ENCODE measurements around the gene PBLD. TPM values are rescaled to one million over a fixed set of nuclear protein-coding genes. Genes with fewer than 3 reads are reported as not detected.

PBLD gene
- total RNA-seq, 4 donors from 2014 or later, result 5.0 to 12.3 (median 6.4) TPM

GRCh38 chr10:68237173-68237572, 95.6 kb downstream of the PBLD start:
- H3K27ac ChIP-seq, result no peak overlapping the region
- H3K9me3 ChIP-seq, result no peaks in the 10 kb centered on the region
- TF ChIP-seq, protein P1, sequence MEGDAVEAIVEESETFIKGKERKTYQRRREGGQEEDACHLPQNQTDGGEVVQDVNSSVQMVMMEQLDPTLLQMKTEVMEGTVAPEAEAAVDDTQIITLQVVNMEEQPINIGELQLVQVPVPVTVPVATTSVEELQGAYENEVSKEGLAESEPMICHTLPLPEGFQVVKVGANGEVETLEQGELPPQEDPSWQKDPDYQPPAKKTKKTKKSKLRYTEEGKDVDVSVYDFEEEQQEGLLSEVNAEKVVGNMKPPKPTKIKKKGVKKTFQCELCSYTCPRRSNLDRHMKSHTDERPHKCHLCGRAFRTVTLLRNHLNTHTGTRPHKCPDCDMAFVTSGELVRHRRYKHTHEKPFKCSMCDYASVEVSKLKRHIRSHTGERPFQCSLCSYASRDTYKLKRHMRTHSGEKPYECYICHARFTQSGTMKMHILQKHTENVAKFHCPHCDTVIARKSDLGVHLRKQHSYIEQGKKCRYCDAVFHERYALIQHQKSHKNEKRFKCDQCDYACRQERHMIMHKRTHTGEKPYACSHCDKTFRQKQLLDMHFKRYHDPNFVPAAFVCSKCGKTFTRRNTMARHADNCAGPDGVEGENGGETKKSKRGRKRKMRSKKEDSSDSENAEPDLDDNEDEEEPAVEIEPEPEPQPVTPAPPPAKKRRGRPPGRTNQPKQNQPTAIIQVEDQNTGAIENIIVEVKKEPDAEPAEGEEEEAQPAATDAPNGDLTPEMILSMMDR (IDR thresholded peaks at IDR 0.05), result no peak
- TF ChIP-seq POLR2A (IDR thresholded peaks at IDR 0.05), result no peak
- no peaks in the 10 kb centered on the region for H3K27me3 ChIP-seq
- intact Hi-C loops (cut with DNase I), result no loop called here
- no peak overlapping the region for H3K4me3 ChIP-seq (replicated peaks in 1 of 3)
- 92 to 94% methylated on average over 3 of the region's 3 CpGs for WGBS, 2 donors
- H3K4me1 ChIP-seq, result peaks cover 0 to 4% of the 10 kb centered on the region in 2 donors
- no peaks in the 10 kb centered on the region for H3K36me3 ChIP-seq
- DNase-seq, result no peak

DNA sequence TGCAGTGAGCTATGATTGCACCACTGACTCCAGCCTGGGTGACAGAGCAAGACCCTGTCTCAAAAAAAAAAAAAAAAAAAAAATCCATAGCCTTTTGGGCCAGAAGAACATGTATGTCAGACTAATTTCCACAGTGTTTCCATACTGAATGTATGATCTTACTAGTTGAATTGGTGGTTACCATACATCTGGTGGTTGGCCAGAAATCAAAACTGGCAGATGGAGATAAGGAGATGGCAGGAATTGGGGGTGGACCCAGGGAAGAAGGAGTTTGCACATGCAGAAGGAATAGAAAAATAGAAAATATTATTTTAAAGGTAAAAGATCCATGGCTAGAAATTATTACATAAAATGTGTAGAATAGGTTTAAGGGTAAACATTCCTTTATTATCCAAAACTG, 97.1 kb downstream of the PBLD start:
- Histone ChIP-seq H3K27ac (no peak overlapping the region), H3K4me3 (replicated peaks in 1 of 3) (no peak overlapping the region), H3K36me3 (no peaks in the 10 kb centered on the region), H3K27me3 (no peaks in the 10 kb centered on the region), H3K9me3 (no peaks in the 10 kb centered on the region), H3K4me1 (peaks cover 4 to 14% of the 10 kb centered on the region in 2 donors)
- intact Hi-C loops (cut with DNase I), result no loop called here
- TF ChIP-seq POLR2A (IDR thresholded peaks at IDR 0.05), result no peak
- TF ChIP-seq, protein P1 (IDR thresholded peaks at IDR 0.05), result no peak
- no peak for DNase-seq

DNA sequence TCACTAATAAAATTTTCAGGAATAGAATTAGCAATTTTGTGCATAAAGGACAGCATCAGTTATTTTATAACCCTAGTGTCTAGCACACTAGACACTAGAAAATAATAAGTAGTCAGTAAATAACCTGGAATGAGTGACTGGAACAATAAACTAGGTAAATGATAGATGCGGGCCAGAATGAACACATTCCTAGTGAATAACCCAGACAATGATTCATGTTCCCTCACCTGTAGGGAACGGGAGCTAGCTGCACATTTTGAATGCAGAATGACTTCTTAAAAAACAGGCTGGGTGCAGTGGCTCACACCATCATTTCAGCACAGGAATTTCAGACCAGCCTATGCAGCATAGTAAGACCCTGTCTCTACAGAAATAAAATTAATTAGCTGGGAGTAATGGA, 97.6 kb downstream of the PBLD start:
- no peaks in the 10 kb centered on the region for H3K36me3 ChIP-seq
- intact Hi-C loops (cut with DNase I), result no loop called here
- no peak for TF ChIP-seq POLR2A (IDR thresholded peaks at IDR 0.05)
- TF ChIP-seq, protein P1 (IDR thresholded peaks at IDR 0.05), result no peak
- H3K4me1 ChIP-seq, result peaks cover 4 to 14% of the 10 kb centered on the region in 2 donors
- no peak for DNase-seq
- H3K27ac ChIP-seq, result no peak overlapping the region
- WGBS, 2 donors, result 83 to 96% methylated on average over 2 of the region's 2 CpGs
- no peak overlapping the region for H3K4me3 ChIP-seq (replicated peaks in 1 of 3)
- no peaks in the 10 kb centered on the region for H3K27me3 ChIP-seq
- H3K9me3 ChIP-seq, result no peaks in the 10 kb centered on the region

- H3K27me3 ChIP-seq, result no peaks in the 10 kb centered on the region
- DNase-seq, result no peak
- no peak overlapping the region for H3K4me3 ChIP-seq (replicated peaks in 1 of 3)
- peaks cover 4 to 10% of the 10 kb centered on the region in 2 donors for H3K4me1 ChIP-seq
- TF ChIP-seq POLR2A (IDR thresholded peaks at IDR 0.05), result no peak
- H3K9me3 ChIP-seq, result no peaks in the 10 kb centered on the region
- WGBS, 2 donors, result 90 to 94% methylated on average over 3 of the region's 3 CpGs
- no peaks in the 10 kb centered on the region for H3K36me3 ChIP-seq
- no peak overlapping the region for H3K27ac ChIP-seq
- intact Hi-C loops (cut with DNase I), result no loop called here
Observed at GRCh38 chr10:68233046-68233445, 99.7 kb downstream of the PBLD start.

Other genes starting within 250 kb of the PBLD start
- gene MYPN, start 223.4 kb downstream of the PBLD start, total RNA-seq, result under 1 TPM in 1 of 4 donors, not detected in 3; 0.11 TPM
- not detected for gene ATOH7, start 100.8 kb downstream of the PBLD start, total RNA-seq
- 10 to 100 TPM; 47.8 to 75.8 (median 56.8) TPM for gene HNRNPH3, start 864 bp downstream of the PBLD start, total RNA-seq
- 10 to 100 TPM; 27.4 to 52.5 (median 31.4) TPM for gene RUFY2, start 74.3 kb upstream of the PBLD start, total RNA-seq
- 10 to 100 TPM in 1 of 4 donors, 1 to 10 TPM in 3; 1.8 to 18.2 (median 4.9) TPM for gene DNA2, start 139.0 kb upstream of the PBLD start, total RNA-seq
- 10 to 100 TPM; 16.7 to 34.7 (median 20.4) TPM for gene SLC25A16, start 194.6 kb upstream of the PBLD start, total RNA-seq
- 10 to 100 TPM in 2 of 4 donors, 1 to 10 TPM in 2; 7.4 to 11.4 (median 9.7) TPM for gene TET1, start 227.4 kb upstream of the PBLD start, total RNA-seq